GM20000 (cell line): ENCODE data around the gene DNAJC11.
"Not testable (repeated sequence)": the region's sequence is repeated elsewhere in the genome, so short reads cannot be mapped to it uniquely, and the experiment has no call there.

Experiments
- DNase-seq: peaks from one replicate; pipeline ENCODE4 v3.0.0; 2012; ENCODE audit warnings: low spot score
- CTCF ChIP-seq: IDR thresholded peaks from 2 replicates; pipeline ENCODE4 v1.5.1; 2012; ENCODE audit warnings: mild to moderate bottlenecking, control low read depth; ENCODE audit errors: extremely low read depth, missing control alignments

DNAJC11 gene

DNA sequence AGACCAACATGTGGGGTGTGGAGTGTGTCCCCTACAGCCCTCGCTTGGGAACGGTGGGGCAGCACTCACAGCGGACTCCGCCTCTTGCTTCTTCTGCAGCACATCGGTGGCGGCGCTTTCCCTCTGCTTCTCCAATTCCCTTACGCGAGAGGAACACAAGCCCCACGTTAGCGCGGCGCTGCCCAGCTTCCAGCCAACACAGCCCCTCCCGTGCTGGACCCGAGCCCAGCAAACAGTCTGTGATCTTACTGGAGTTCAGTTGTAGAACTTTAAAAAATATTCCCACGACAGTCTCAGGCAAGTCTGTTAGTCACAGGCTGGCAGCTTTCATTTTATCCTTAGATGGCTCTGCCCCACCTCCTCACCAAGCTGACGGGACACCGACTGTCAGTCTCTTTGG is 63.4 kb downstream of the DNAJC11 start:
- TF ChIP-seq CTCF, result no peak
- no peak for DNase-seq

DNA sequence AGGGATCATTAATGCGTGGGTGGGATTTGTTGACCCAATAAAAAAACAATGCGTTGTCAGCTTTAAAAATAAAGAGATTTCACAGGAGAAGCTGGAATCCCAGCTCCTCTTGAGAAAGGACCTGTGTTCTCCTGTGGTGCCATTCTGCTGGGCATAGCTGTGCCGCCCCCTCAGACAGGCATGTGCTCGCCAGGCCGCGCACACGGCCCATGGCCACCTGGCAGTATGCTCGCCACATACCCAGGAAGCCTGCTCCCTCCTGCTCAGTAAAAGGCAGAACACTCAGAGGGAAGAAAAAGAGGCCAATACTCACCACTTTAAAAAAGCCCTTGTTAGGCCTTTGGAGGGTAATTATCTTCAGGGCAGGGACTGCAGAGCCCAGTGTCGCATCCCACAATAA is 63.8 kb downstream of the DNAJC11 start:
- TF ChIP-seq CTCF, result no peak
- DNase-seq, result no peak

DNA sequence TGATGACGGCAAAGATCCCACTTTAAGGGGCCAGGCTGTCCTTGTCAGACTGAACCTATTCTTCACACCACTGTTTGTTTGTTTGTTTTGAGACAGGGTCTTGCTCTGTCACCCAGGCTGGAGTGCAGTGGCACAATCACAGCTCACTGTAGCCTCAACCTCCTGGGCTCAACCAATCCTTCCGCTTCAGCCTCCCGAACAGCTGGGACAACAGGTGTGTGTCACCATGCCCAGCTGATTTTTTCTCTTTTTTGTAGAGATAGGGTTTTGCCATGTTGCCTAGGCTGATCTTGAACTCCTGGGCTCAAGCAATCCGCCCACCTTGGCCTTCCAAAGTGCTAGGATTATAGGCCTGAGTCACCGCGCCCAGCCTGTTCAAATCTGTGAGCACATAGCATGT is 64.8 kb downstream of the DNAJC11 start:
- not testable (repeated sequence) for DNase-seq

- TF ChIP-seq CTCF, result no peak
- DNase-seq, result no peak
Observed at GRCh38 chr1:6635910-6636760, 65.5 kb downstream of the DNAJC11 start.

DNA sequence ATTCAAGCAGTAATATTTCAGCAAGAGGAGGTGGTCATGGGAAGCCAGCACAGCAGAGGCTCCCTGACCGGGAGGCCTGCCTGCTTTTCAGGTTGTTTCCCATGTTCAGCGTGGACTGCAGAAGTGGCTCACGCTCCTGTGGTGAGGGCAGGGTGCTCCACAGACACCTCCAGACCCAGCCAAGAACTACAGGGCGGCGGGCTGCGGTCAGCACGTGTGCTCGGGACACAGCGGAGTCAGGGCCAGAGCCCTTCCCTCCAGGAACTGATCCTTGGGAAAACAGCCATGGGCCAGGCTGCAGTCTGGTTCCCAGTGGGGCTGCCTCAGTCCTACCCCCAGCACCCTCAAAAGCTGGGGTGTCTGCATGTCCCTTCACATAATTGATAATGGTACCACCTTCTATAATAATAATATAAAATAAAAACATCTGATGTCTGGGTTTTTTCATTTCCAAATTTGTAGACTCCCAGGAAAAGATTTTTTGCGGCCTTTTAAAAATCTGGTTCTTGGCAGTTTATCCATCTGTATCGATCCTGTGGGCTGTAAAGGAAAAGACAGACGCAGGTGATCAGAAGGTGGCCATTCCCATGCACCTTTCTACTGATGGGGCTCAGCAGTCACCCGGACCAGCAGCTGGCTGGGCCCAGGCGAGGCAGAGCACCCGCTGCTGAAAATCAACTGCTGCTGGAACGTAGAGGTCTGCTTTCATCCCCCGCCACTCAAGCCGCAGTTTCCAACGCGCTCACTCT is 66.3 kb downstream of the DNAJC11 start:
- no peak for TF ChIP-seq CTCF

DNA sequence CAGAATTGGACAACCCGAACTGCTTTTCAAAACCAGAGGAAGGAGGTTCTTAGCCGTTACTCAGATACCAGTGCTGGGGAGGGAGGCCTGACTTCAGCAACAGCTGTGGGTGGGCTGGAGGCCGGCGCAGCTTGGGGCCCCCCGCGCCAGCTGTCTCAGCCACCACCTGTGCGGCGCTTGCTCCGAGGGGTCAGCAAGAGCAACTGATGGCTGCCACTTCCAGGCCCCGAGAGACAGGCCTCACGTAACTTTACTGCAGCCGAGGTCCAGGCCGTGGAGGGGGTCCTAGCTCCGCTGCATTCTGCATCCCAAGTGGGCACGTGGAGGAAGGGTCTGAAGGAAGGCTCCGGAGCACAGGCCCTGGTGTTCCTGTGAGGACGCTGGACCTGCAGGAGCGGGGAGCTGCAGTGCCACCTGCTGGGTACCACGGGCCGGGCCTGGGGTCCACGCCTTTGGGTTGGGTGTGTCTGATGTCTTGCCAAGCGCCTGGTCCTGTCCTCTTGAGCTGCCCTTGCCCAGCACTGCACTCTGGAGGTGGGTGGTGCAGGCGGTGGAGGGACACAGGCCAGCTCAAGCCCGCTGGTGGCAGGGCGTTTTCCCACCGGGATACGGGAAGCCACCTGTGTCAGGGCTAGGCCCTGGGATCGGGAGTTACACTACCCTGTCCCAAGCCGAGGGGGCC is 67.1 kb downstream of the DNAJC11 start:
- peak; percentile 54 for DNase-seq
- TF ChIP-seq CTCF, result peak; percentile 26

More for the DNA sequence above, 66.3 kb downstream of the DNAJC11 start:
- no peak for DNase-seq

- no peak for TF ChIP-seq CTCF
- no peak for DNase-seq
Observed at GRCh38 chr1:6632588-6633514, 68.8 kb downstream of the DNAJC11 start.
